HG03469 (cell line): ENCODE data around the gene TRIM47.

ENCODE experiments used
- ATAC-seq: cut with Tn5 transposase; IDR thresholded peaks from one replicate; pipeline ENCODE4 v1.9.1; 2021; ENCODE audit warnings: mild to moderate bottlenecking, moderate library complexity, moderate number of reproducible peaks; ENCODE audit not compliant: unreplicated experiment

The TRIM47 gene

GRCh38 chr17:75848523-75849278, 29.7 kb downstream of the TRIM47 start:
- no peak for ATAC-seq

DNA sequence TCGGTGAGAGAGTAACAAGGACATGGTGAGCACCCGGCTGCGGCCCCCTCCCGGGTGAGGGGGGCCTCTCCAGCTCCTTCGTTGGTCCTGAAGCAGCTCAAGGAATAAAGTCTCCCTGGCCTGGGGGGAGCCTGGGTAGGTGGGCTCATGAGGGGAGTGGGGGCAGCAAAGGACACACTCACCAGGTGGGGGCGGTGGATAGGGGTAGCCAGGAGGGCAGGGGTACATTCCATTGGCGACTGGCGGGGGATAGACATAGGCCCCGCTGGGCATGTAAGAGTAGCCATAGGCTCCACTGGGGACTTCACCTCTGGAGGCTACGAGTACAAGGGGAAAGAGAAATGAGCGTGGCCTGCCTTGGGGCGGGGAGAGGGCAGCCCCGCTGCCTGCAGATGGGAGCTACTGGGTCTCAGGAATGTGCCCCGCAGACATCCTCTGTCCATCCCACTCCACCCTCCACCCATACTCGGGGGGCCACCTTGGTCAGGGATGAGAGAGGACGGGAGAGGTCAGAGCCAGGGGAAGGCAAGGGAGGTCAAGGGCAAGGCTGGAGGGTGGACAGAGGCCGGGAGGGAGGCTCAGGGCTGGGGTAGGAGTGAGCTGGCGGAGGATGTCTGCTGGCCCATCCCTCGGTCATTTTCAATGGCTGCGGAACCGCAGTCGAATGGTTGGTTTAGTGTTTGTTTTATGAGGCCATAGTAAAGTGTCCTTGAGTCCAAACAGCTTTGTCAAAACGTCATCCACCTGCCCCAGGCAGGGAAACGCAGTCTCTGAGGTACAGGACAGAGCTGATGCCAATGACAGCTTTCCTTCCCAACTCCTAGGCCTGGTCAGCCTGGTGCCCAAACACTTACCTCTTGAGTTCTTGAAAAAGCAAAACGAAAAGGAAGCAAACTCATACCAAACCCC, 30.5 kb downstream of the TRIM47 start:
- ATAC-seq: no peak

DNA sequence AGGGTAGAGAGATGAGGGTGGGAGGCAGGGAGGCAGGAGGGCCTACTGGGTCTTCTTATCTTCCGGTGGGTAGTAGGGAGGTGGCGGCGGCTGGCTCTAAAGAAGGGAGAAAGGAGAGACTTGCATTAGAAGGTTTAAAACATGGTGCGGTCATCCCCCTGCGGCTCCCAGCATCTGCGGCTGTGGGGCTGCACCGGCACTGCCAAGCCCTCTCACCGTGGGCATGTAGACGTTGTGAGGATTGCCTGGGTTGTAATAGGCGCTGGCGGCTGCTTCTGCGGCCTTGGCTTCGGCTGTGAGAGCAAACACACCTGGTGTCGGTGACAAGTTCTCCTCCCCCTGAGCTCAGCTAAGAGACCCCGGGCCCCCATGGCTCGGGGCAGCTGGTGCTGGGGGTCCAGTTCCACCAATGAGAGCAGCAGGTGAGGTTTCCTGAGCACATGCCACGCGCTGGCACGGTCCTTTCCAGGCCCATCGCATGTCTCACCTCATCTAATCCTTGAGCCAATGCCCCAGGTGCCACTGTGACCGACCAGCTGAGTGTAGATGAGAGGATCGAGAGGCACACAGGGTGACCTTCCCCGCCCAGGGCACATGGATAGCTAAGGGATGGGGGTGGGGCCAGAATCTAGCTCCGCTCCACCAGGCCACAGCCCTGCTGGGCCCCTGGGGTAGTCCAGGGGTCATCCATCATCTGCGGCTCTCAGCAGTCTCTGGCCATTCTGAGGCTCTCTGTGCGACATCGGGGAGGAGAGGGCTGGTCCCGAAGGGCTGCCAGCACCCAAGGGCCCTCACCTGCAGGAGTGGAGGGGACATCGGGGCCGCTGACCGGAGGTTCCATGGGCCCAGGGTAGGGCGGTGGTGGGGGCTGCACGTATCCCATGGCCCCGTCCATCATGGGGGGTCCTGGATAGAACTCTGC, 31.4 kb downstream of the TRIM47 start:
- ATAC-seq: no peak

DNA sequence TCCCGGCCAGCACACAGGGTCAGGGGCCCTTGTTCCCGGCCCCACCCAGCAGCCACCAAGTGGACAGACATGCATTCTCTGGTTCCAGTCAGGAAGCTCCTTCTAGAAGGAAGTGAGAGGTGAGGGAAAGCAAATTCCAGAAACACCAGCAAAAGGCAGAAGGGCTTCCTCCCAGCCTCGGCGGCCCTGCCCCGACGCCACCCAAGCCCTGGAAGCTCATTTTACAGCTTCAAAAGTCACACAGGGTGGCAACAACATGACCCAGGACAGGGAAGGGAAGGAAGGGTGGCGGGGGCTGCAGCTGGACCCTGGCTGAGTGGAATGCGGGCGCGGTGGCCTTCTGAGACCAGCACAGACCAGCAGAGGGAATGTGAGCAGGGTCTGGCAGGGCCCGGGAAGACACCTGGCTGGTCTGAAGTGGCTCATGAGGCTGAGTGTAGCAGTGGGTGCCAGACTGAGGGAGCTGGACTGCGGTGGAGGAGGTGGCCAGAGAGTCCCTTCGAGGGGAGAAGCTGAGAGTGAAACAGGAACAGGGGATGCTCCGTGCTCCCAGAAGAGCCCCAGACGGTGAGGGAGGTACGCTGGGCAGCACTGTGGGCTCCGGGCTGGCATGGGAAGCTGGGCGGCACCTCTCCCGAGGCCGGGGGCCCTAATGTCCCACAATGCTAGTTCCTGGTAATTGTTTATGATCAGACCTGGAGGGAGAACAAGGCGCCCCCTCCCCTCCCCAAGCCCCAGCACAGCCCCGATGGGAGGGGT, 32.3 kb downstream of the TRIM47 start:
- no peak for ATAC-seq

DNA sequence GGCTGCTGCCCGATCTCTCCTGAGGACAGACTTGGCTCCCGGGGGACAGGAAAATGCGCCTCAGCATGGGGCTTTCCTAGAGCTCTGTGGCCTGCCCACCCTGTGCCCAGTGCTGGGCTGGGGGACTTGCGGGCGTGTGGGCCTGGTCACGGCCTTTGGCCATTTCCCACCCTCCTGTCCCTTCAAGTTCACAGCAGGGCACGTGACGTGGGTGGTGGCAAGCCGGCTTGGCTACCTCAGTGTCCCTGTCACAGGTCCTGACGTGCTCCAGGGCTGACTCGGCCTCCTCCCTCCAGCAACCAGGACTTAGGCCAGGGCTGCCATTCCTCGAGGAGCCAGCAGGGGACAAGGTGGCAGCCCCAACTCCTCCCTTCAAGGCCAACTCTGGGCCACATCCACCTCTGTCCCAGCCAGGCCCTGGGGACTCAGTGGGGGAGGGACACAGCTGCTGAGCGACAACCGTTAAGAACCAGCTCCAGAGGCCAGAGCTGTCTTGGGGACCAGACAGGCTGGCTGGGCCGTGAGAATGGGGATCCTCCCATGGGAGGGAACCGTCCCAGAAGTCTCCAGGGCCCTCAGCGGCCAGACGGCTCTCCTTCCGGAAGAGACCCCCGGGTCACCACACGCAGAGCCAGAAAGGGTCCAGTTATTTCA, 33.2 kb downstream of the TRIM47 start:
- peak; percentile 32 for ATAC-seq

DNA sequence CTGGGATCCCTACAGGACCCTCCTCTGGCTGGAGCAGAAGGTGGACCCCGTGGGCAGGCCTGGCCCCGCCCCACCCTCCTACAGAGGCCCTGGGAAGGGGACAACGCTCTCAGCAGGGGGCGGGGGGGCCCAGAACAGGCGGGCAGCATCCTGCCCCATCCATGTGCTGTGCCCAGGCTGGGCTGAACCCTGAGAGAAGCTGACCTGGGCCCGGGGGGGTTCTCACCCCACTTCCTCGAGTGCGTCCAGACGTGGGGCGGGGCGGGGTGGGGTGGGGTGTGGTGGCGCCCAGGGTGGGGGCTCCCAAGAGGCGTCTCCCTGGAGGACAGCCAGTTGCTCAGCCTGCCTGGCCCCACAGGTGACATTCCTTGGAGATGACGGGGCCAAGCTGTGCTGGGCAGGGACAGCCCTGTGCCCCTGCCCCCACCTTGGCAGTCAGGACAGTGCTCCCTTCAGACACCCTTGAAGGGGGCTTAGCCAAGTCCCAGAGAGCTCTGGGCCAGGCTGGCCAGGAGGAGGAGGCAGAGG, 33.8 kb downstream of the TRIM47 start:
- ATAC-seq: no peak

GRCh38 chr17:75843577-75844529, 34.5 kb downstream of the TRIM47 start, which contains the start of gene UNC13D:
TSS of gene UNC13D (minus strand) at chr17:75844404. CDS start at chr17:75844337, 67 bp downstream.
- ATAC-seq: no peak

- no peak for ATAC-seq
Observed at GRCh38 chr17:75842963-75843576, 35.3 kb downstream of the TRIM47 start.

DNA sequence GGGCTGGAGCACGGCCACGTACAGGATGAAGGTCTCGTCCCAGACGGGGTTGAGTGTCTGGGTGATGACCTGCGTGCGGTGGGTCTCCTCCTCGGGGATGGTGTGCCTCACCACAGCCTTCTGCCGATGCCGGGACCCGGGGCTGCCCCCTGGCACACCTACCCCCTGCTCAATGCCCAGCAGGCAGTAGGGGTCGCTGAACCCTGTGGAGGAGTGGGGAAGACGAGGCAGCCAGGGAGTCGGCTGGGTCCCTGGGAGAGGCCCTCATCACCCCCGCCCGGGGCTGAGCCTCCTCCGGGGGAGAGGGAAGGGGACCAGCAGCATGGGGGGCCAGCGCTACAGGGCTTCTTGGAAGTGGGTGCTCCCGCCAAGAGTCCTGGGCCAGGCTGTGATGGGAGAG, 36.0 kb downstream of the TRIM47 start:
- no peak for ATAC-seq

DNA sequence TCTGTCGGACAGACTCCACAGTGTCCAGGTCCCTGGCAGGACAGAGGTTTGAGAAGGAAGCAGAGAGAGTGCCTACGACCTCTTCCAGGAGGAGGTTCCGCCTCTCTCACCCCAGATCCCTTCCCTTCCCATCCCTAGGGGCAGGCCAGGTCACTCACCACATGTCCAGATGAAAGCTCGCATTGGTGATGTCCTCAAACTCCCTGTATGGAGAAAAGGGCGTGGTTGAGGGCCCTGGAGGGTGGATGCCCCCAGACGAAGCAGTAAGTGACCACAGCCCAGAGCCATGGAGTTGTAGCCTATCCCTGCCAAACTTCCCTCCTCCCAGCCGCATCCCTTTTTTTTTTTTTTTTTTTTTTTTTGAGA, 37.6 kb downstream of the TRIM47 start:
- no peak for ATAC-seq

GRCh38 chr17:75839942-75840798, 38.2 kb downstream of the TRIM47 start:
- no peak for ATAC-seq

- ATAC-seq: no peak
Observed at GRCh38 chr17:75838410-75838809, 40.0 kb downstream of the TRIM47 start.

- no peak for ATAC-seq
Observed at GRCh38 chr17:75837899-75838298, 40.5 kb downstream of the TRIM47 start.

GRCh38 chr17:75836605-75837004, 41.8 kb downstream of the TRIM47 start:
- no peak for ATAC-seq

- no peak for ATAC-seq
Observed at GRCh38 chr17:75835654-75835987, 42.8 kb downstream of the TRIM47 start.

DNA sequence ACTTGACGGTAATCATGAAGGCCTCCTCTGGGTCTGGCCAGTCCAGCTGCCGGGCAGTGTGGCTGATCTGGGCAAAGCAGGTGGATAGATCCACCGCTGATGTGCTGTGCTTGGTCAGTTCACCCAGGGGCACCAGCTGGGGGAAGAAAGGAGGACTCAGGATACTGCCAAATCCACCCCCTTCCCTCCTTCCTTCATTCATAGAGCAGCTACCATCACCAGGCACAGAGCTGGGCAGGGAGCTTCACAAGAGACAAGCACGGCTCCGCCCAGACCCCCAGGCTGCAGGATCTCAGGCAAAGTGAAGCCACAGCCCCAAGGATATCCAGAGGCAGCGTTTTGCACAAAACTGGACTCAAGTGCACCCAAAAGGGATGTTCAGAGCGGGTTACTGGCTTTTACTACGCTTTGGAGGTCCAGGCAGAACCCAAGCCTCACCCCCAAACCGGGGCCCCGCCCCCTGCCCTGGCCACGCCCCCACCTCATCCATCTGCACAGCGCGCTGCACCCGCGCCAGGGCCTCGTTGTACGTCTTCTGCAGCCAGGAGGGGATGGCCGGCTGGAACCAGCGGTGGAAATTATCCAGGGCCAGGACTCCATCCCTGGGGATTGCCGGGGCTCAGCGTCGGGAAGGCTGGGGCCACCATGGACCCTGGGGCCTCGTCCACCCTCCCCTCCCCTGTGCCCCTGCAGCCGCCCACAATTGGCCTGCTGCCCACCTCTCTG, 43.3 kb downstream of the TRIM47 start:
- no peak for ATAC-seq
